ENCODE measurements around the gene DHX34.
"Not testable (repeated sequence)": the region's sequence is repeated elsewhere in the genome, so short reads cannot be mapped to it uniquely, and the experiment has no call there.

Gene DHX34

GRCh38 chr19:47362321-47362720 is 13.2 kb downstream of the DHX34 start:
- TF ChIP-seq CTCF (IDR thresholded peaks at IDR 0.05; ENCODE audit: extremely low read depth, insufficient read depth, missing control alignments): no peak
- no peak for DNase-seq (ENCODE audit: low spot score)
- in situ Hi-C loops (cut with MboI; ENCODE audit: low pct_unique_long_range_greater_than_20kb, low sequenced_read_pairs, unreplicated experiment): no loop called here

GRCh38 chr19:47363758-47364531 is 14.8 kb downstream of the DHX34 start:
- in situ Hi-C loops (cut with MboI; ENCODE audit: low pct_unique_long_range_greater_than_20kb, low sequenced_read_pairs, unreplicated experiment): no loop called here
- DNase-seq (ENCODE audit: low spot score): no peak
- no peak for TF ChIP-seq CTCF (IDR thresholded peaks at IDR 0.05; ENCODE audit: extremely low read depth, insufficient read depth, missing control alignments)

- DNase-seq (ENCODE audit: low spot score); in situ Hi-C loops (cut with MboI; ENCODE audit: low pct_unique_long_range_greater_than_20kb, low sequenced_read_pairs, unreplicated experiment): not testable (repeated sequence)
These were observed 16.3 kb downstream of the DHX34 start for GRCh38 chr19:47365455-47365854.

GRCh38 chr19:47370045-47370611 is 21.0 kb downstream of the DHX34 start:
- TF ChIP-seq CTCF (IDR thresholded peaks at IDR 0.05; ENCODE audit: extremely low read depth, insufficient read depth, missing control alignments): no peak
- DNase-seq (ENCODE audit: low spot score): no peak

GRCh38 chr19:47371261-47371660 is 22.1 kb downstream of the DHX34 start:
- in situ Hi-C loops (cut with MboI; ENCODE audit: low pct_unique_long_range_greater_than_20kb, low sequenced_read_pairs, unreplicated experiment): no loop called here
- no peak for DNase-seq (ENCODE audit: low spot score)
- no peak for TF ChIP-seq CTCF (IDR thresholded peaks at IDR 0.05; ENCODE audit: extremely low read depth, insufficient read depth, missing control alignments)

More at GRCh38 chr19:47370045-47370611, 21.0 kb downstream of the DHX34 start:
- in situ Hi-C loops (cut with MboI; ENCODE audit: low pct_unique_long_range_greater_than_20kb, low sequenced_read_pairs, unreplicated experiment): no loop called here

GRCh38 chr19:47372603-47373002 is 23.5 kb downstream of the DHX34 start:
- in situ Hi-C loops (cut with MboI; ENCODE audit: low pct_unique_long_range_greater_than_20kb, low sequenced_read_pairs, unreplicated experiment): no loop called here
- no peak for TF ChIP-seq CTCF (IDR thresholded peaks at IDR 0.05; ENCODE audit: extremely low read depth, insufficient read depth, missing control alignments)
- DNase-seq (ENCODE audit: low spot score): no peak
